ENCODE measurements around the gene LPP. TPM values are rescaled to one million over a fixed set of nuclear protein-coding genes. Genes with fewer than 3 reads are reported as not detected.

The LPP gene
- total RNA-seq, 1 experiment from 2014 or later, result 120 TPM

- Histone ChIP-seq H3K4me3 (ENCODE audit: low read depth, low read length) (no peak overlapping the region), H3K36me3 (ENCODE audit: control insufficient read depth, insufficient read depth, low read length) (no peaks in the 10 kb centered on the region; the same call in none of the 2 replicates), H3K4me1 (peaks cover 38% of the 10 kb centered on the region), H3K9me3 (no peaks in the 10 kb centered on the region), H3K27me3 (replicated peaks; ENCODE audit: control insufficient read depth, insufficient read depth, low read length) (no peaks in the 10 kb centered on the region)
- Mint-ChIP-seq H3K36me3 (ENCODE audit: insufficient read depth, unreplicated experiment) (peaks cover 17% of the 10 kb centered on the region), H3K27ac (ENCODE audit: unreplicated experiment) (peak overlapping the region; percentile 48), H3K4me1 (ENCODE audit: low read depth, unreplicated experiment) (peaks cover 23% of the 10 kb centered on the region), H3K27me3 (ENCODE audit: insufficient read depth, unreplicated experiment) (no peaks in the 10 kb centered on the region), H3K9me3 (ENCODE audit: unreplicated experiment) (no peaks in the 10 kb centered on the region), H3K4me3 (ENCODE audit: unreplicated experiment) (no peak overlapping the region)
- intact Hi-C loops (cut with micrococcal nuclease; ENCODE audit: unreplicated experiment), result no loop called here
- no TSS peak for BruUV-seq (replicated peaks)
- no peak for TF ChIP-seq CTCF (IDR thresholded peaks at IDR 0.05; ENCODE audit: insufficient read depth in 1 of 2, low read depth in 1 of 2, low read length in 1 of 2, severe bottlenecking in 1 of 2, unreplicated experiment in 1 of 2)
- ChIA-PET POLR2A (no interaction called here), CTCF (no interaction called here)
- no peak for DNase-seq
Measured at GRCh38 chr3:188164248-188164687, 10.3 kb downstream of the LPP start.

GRCh38 chr3:188165596-188165995, 11.6 kb downstream of the LPP start:
- no TSS peak for BruUV-seq (replicated peaks)
- Mint-ChIP-seq H3K27ac (ENCODE audit: unreplicated experiment) (peak overlapping the region; percentile 0), H3K9me3 (ENCODE audit: unreplicated experiment) (no peaks in the 10 kb centered on the region), H3K36me3 (ENCODE audit: insufficient read depth, unreplicated experiment) (peaks cover 13% of the 10 kb centered on the region), H3K4me1 (ENCODE audit: low read depth, unreplicated experiment) (peaks cover 30% of the 10 kb centered on the region), H3K27me3 (ENCODE audit: insufficient read depth, unreplicated experiment) (no peaks in the 10 kb centered on the region), H3K4me3 (ENCODE audit: unreplicated experiment) (no peak overlapping the region)
- DNase-seq, result no peak
- ChIA-PET POLR2A (no interaction called here), CTCF (no interaction called here)
- Histone ChIP-seq H3K36me3 (ENCODE audit: control insufficient read depth, insufficient read depth, low read length) (no peaks in the 10 kb centered on the region; the same call in none of the 2 replicates), H3K9me3 (no peaks in the 10 kb centered on the region), H3K4me1 (peaks cover 36% of the 10 kb centered on the region), H3K27me3 (replicated peaks; ENCODE audit: control insufficient read depth, insufficient read depth, low read length) (no peaks in the 10 kb centered on the region), H3K4me3 (ENCODE audit: low read depth, low read length) (no peak overlapping the region)
- intact Hi-C loops (cut with micrococcal nuclease; ENCODE audit: unreplicated experiment), result no loop called here
- no peak for TF ChIP-seq CTCF (IDR thresholded peaks at IDR 0.05; ENCODE audit: insufficient read depth in 1 of 2, low read depth in 1 of 2, low read length in 1 of 2, severe bottlenecking in 1 of 2, unreplicated experiment in 1 of 2)

- peaks cover 44% of the 10 kb centered on the region for H3K4me1 ChIP-seq
- no peak overlapping the region for H3K4me3 ChIP-seq (ENCODE audit: low read depth, low read length)
- H3K9me3 Mint-ChIP-seq (ENCODE audit: unreplicated experiment), result no peaks in the 10 kb centered on the region
- peaks cover 13% of the 10 kb centered on the region for H3K36me3 Mint-ChIP-seq (ENCODE audit: insufficient read depth, unreplicated experiment)
- H3K27me3 ChIP-seq (replicated peaks; ENCODE audit: control insufficient read depth, insufficient read depth, low read length), result no peaks in the 10 kb centered on the region
- no peak overlapping the region for H3K27ac Mint-ChIP-seq (ENCODE audit: unreplicated experiment)
- TF ChIP-seq CTCF (IDR thresholded peaks at IDR 0.05; ENCODE audit: insufficient read depth in 1 of 2, low read depth in 1 of 2, low read length in 1 of 2, severe bottlenecking in 1 of 2, unreplicated experiment in 1 of 2), result no peak
- BruUV-seq (replicated peaks), result no TSS peak
- no peaks in the 10 kb centered on the region for H3K27me3 Mint-ChIP-seq (ENCODE audit: insufficient read depth, unreplicated experiment)
- H3K4me1 Mint-ChIP-seq (ENCODE audit: low read depth, unreplicated experiment), result peaks cover 34% of the 10 kb centered on the region
- ChIA-PET CTCF (interaction anchor here (0.5 kb wide), 1 partner anchor 41 kb away, joined by 4 read pairs; no protein-coding TSS in a partner anchor), POLR2A (no interaction called here)
- H3K9me3 ChIP-seq, result no peaks in the 10 kb centered on the region
- no peak overlapping the region for H3K4me3 Mint-ChIP-seq (ENCODE audit: unreplicated experiment)
- intact Hi-C loops (cut with micrococcal nuclease; ENCODE audit: unreplicated experiment), result no loop called here
- no peak for DNase-seq
- H3K36me3 ChIP-seq (ENCODE audit: control insufficient read depth, insufficient read depth, low read length), result no peaks in the 10 kb centered on the region; the same call in none of the 2 replicates
Measured at GRCh38 chr3:188166441-188166840, 12.5 kb downstream of the LPP start.

Data from Caco-2 (cell line).